ENCODE measurements around the gene MPO.

The MPO gene

GRCh38 chr17:58328195-58329034 is 47.7 kb upstream of the MPO start, which contains the start of gene TSPOAP1:
TSPOAP1 (minus strand) TSS chr17:58328795; CDS start chr17:58327920, 875 bp downstream.
- no peak within 1 kb of the TSS for H3K4me3 ChIP-seq (ENCODE audit: insufficient read depth in 1 of 2, low read depth in 1 of 2, low read length in 2 of 2)
- H2BK12ac ChIP-seq (ENCODE audit: low read length in 2 of 2), result no peak within 1 kb of the TSS
- DNase-seq, result no peak

GRCh38 chr17:58327363-58328194 is 46.8 kb upstream of the MPO start:
- no peak overlapping the region for H3K27ac ChIP-seq (ENCODE audit: low read length, poor library complexity, severe bottlenecking)
- peaks cover 20% of the 10 kb centered on the region for H3K4me1 ChIP-seq (ENCODE audit: control insufficient read depth, insufficient read depth, low read depth, low read length)
- no peak overlapping the region for H2AK5ac ChIP-seq (ENCODE audit: low read length, severe bottlenecking)
- DNase-seq, result no peak
- WGBS, result 80% methylated on average over 19 of the region's 19 CpGs
- H3K4ac ChIP-seq (ENCODE audit: low read depth in 1 of 2, low read length in 2 of 2), result no peak overlapping the region
- H3K4me3 ChIP-seq (ENCODE audit: insufficient read depth in 1 of 2, low read depth in 1 of 2, low read length in 2 of 2), result no peak overlapping the region
- H3K79me1 ChIP-seq (replicated peaks; ENCODE audit: low read length, poor library complexity, severe bottlenecking), result no peaks in the 10 kb centered on the region
- H3K36me3 ChIP-seq (ENCODE audit: control insufficient read depth in 1 of 2, insufficient read depth in 2 of 2, low read depth in 1 of 2, low read length in 2 of 2), result peaks cover 0 to 4% of the 10 kb centered on the region in 2 experiments
- no peak overlapping the region for H2BK12ac ChIP-seq (ENCODE audit: low read length in 2 of 2)
- no peak overlapping the region for H3K4me2 ChIP-seq (ENCODE audit: low read length, poor library complexity, severe bottlenecking)
- no peak overlapping the region for H3K23ac ChIP-seq (ENCODE audit: low read length in 2 of 2)
- no peak overlapping the region for H4K91ac ChIP-seq (ENCODE audit: low read length)
- no peak overlapping the region for H2BK120ac ChIP-seq (ENCODE audit: low read depth, low read length)
- H3K9ac ChIP-seq (ENCODE audit: low read length), result no peak overlapping the region
- no peak overlapping the region for H2BK5ac ChIP-seq (ENCODE audit: low read depth, low read length, poor library complexity, severe bottlenecking)
- peaks cover 53 to 72% of the 10 kb centered on the region in 2 experiments for H3K27me3 ChIP-seq (ENCODE audit: control insufficient read depth in 1 of 2, insufficient read depth in 1 of 2, low read length in 2 of 2)
- no peak overlapping the region for H2BK15ac ChIP-seq (ENCODE audit: low read depth, poor library complexity, severe bottlenecking)
- H4K8ac ChIP-seq (ENCODE audit: low read length), result no peak overlapping the region
- no peak overlapping the region for H3K14ac ChIP-seq (ENCODE audit: low read length in 2 of 2)
- H2AFZ ChIP-seq (ENCODE audit: low read depth, low read length), result no peak overlapping the region
- no peak overlapping the region for H3K18ac ChIP-seq (ENCODE audit: low read depth in 1 of 2, low read length in 2 of 2)
- no peaks in the 10 kb centered on the region for H3K9me3 ChIP-seq (ENCODE audit: control insufficient read depth, low read length)

More at GRCh38 chr17:58328195-58329034, 47.7 kb upstream of the MPO start, which contains the start of gene TSPOAP1:
- Histone ChIP-seq H2AFZ (ENCODE audit: low read depth, low read length) (no peak within 1 kb of the TSS), H4K91ac (ENCODE audit: low read length) (no peak within 1 kb of the TSS), H2BK15ac (ENCODE audit: low read depth, poor library complexity, severe bottlenecking) (no peak within 1 kb of the TSS), H3K4me1 (ENCODE audit: control insufficient read depth, insufficient read depth, low read depth, low read length) (peaks cover 17% of the 10 kb centered on the region), H3K27ac (ENCODE audit: low read length, poor library complexity, severe bottlenecking) (no peak within 1 kb of the TSS), H3K18ac (ENCODE audit: low read depth in 1 of 2, low read length in 2 of 2) (no peak within 1 kb of the TSS), H3K79me1 (replicated peaks; ENCODE audit: low read length, poor library complexity, severe bottlenecking) (no peaks in the 10 kb centered on the region), H3K4me2 (ENCODE audit: low read length, poor library complexity, severe bottlenecking) (no peak within 1 kb of the TSS), H3K23ac (ENCODE audit: low read length in 2 of 2) (no peak within 1 kb of the TSS), H3K9ac (ENCODE audit: low read length) (no peak within 1 kb of the TSS), H2BK120ac (ENCODE audit: low read depth, low read length) (no peak within 1 kb of the TSS), H3K4ac (ENCODE audit: low read depth in 1 of 2, low read length in 2 of 2) (no peak within 1 kb of the TSS), H3K36me3 (ENCODE audit: control insufficient read depth in 1 of 2, insufficient read depth in 2 of 2, low read depth in 1 of 2, low read length in 2 of 2) (no peaks in the 10 kb centered on the region), H2BK5ac (ENCODE audit: low read depth, low read length, poor library complexity, severe bottlenecking) (no peak within 1 kb of the TSS), H3K27me3 (ENCODE audit: control insufficient read depth in 1 of 2, insufficient read depth in 1 of 2, low read length in 2 of 2) (peaks cover 45 to 64% of the 10 kb centered on the region in 2 experiments), H4K8ac (ENCODE audit: low read length) (no peak within 1 kb of the TSS), H2AK5ac (ENCODE audit: low read length, severe bottlenecking) (no peak within 1 kb of the TSS), H3K14ac (ENCODE audit: low read length in 2 of 2) (no peak within 1 kb of the TSS), H3K9me3 (ENCODE audit: control insufficient read depth, low read length) (no peaks in the 10 kb centered on the region)
- 78% methylated on average over 15 of the region's 23 CpGs for WGBS

- WGBS, result 81% methylated on average over 9 of the region's 9 CpGs
- Histone ChIP-seq H3K9me3 (ENCODE audit: control insufficient read depth, low read length) (no peaks in the 10 kb centered on the region), H3K79me1 (replicated peaks; ENCODE audit: low read length, poor library complexity, severe bottlenecking) (no peaks in the 10 kb centered on the region), H3K4me1 (ENCODE audit: control insufficient read depth, insufficient read depth, low read depth, low read length) (peaks cover 20% of the 10 kb centered on the region), H2BK15ac (ENCODE audit: low read depth, poor library complexity, severe bottlenecking) (no peak overlapping the region), H3K27ac (ENCODE audit: low read length, poor library complexity, severe bottlenecking) (no peak overlapping the region), H4K91ac (ENCODE audit: low read length) (no peak overlapping the region), H3K4me2 (ENCODE audit: low read length, poor library complexity, severe bottlenecking) (no peak overlapping the region), H2BK12ac (ENCODE audit: low read length in 2 of 2) (no peak overlapping the region), H2AFZ (ENCODE audit: low read depth, low read length) (no peak overlapping the region), H2AK5ac (ENCODE audit: low read length, severe bottlenecking) (no peak overlapping the region), H3K4me3 (ENCODE audit: insufficient read depth in 1 of 2, low read depth in 1 of 2, low read length in 2 of 2) (no peak overlapping the region), H3K9ac (ENCODE audit: low read length) (no peak overlapping the region), H3K14ac (ENCODE audit: low read length in 2 of 2) (no peak overlapping the region), H3K27me3 (ENCODE audit: control insufficient read depth in 1 of 2, insufficient read depth in 1 of 2, low read length in 2 of 2) (peaks cover 61 to 73% of the 10 kb centered on the region in 2 experiments), H3K4ac (ENCODE audit: low read depth in 1 of 2, low read length in 2 of 2) (no peak overlapping the region), H2BK120ac (ENCODE audit: low read depth, low read length) (no peak overlapping the region), H4K8ac (ENCODE audit: low read length) (no peak overlapping the region), H3K18ac (ENCODE audit: low read depth in 1 of 2, low read length in 2 of 2) (no peak overlapping the region), H2BK5ac (ENCODE audit: low read depth, low read length, poor library complexity, severe bottlenecking) (no peak overlapping the region), H3K23ac (ENCODE audit: low read length in 2 of 2) (no peak overlapping the region), H3K36me3 (ENCODE audit: control insufficient read depth in 1 of 2, insufficient read depth in 2 of 2, low read depth in 1 of 2, low read length in 2 of 2) (peaks cover 0 to 4% of the 10 kb centered on the region in 2 experiments)
- DNase-seq, result no peak
Measured at GRCh38 chr17:58326609-58327362, 46.1 kb upstream of the MPO start.
